Esophagus mucosa (tissue), 1 donor: ENCODE data around the gene CACNA1C. TPM values are rescaled to one million over a fixed set of nuclear protein-coding genes. Genes with fewer than 3 reads are reported as not detected.

Source experiments
- ATAC-seq: fragments of 200-7000 bp; cut with Tn5 transposase; one replicate; pipeline ENCODE4 v1.9.1; 2020
- total RNA-seq: library from RNA; stranded (reverse); gene quantifications from one replicate; pipeline ENCODE4 v1.2.4, GENCODE V29; 2023
- donor health status: DM: yes; HTN: yes; CAD: no.

The CACNA1C gene
- total RNA-seq, 1 donor from 2014 or later: 1.1 TPM

GRCh38 chr12:2563709-2564108, 510.9 kb downstream of the CACNA1C start:
- no peak for ATAC-seq

- ATAC-seq: no peak
Measured at GRCh38 chr12:2566161-2566560, 513.4 kb downstream of the CACNA1C start.

DNA sequence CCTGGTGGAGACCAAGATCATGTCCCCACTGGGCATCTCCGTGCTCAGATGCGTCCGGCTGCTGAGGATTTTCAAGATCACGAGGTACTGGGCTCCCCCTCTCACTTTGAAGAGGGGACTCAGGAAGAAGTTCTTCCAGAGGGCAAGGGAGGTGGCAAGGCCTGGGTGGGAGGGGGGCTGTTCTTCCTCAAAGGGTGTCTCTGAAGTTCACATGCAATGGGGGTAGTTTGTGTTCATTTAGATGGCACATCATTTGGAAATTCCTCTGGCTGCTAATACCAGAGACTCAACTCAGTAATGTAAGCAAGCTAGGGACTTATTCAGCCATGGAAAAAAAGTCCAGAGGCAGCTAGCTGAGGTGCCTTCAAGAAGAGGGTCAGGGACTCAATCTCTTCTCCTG, 514.9 kb downstream of the CACNA1C start:
- no peak for ATAC-seq

DNA sequence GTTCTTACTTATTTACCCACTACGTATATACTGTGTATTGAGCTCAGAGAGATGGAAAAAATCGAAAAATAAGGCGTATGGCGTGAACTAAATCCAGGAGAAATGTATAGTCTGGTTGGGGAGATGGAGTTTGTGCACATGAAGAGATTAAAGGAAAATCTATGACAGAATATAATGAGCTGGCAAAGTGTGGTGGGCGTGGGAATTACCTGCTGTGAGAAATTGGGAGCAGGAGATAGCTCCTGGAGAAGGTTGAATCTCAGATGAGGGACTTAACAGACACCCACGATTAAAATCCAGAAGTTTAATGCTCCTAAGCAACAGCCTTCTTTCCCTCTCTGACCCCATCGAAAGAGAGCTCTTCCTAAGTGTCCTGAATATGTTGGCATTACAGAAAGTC, 517.8 kb downstream of the CACNA1C start:
- ATAC-seq: no peak

DNA sequence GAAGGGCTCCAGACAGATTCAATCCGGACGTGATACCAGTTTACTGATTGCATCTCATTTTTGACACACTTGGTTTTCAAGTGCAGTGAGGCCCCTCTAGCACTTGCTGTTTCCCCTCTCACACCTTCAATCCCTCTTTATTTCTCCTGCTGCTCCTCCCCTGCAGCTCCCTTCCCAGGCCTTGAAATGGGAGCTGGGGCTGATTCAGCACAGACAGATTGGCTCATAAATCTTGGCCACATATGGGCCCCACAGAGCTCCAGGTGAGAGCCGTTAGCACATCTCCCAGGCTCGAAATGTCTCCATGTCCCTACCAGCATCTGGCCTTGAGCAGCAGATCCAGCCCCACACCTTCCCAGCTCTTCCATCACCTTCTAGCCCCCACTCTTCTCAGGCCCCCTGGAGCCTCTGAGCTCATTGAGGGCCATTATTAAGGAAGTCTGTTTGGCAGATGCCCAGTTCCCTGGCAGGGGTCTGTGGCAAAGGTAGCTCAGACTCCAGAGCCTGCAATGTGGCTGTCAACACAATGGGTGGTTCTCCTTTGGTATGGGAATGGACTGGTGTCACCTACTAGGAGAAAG, 521.7 kb downstream of the CACNA1C start:
- no peak for ATAC-seq

DNA sequence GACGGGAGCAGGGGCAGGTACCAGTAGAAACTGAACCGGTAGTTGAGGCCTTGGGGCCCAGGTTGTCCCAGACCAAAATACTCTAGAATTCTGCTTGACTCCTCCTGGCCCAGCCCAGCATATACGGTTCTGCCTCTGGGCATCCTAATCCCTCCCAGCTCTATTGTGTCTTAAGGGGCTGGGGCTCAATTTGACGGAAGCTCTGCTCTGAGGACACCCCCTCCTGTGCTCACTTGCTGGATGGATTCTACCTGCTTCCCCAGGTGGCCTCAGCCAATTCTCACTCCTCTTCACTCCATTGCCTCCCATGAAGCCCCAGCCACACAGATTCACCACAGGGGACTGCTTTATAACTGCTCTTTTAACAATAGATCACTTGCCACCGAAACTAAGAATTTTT, 522.5 kb downstream of the CACNA1C start:
- ATAC-seq: no peak

DNA sequence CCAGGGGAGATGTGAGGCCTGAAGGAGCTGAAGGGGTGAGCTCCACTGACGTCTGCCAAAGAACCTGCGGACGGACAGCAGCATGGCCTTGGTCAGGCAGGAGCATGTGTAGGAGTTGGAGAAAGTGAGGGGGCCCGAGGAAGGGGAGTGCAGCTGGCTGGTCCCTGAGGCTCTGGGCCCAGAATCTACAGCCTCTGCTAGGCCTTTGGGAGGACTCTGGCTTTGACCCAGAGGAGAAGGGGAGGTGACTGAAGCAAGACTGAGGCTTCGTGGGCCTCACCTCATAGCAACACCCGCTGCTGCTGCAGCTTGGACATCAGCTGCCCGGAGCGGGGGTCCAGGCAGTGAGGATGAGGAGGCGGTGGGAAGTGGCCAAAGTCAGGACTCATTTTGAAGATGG, 525.4 kb downstream of the CACNA1C start:
- ATAC-seq: no peak

GRCh38 chr12:2578772-2579171, 526.0 kb downstream of the CACNA1C start:
- ATAC-seq: no peak

GRCh38 chr12:2580821-2581220, 528.0 kb downstream of the CACNA1C start:
- no peak for ATAC-seq

DNA sequence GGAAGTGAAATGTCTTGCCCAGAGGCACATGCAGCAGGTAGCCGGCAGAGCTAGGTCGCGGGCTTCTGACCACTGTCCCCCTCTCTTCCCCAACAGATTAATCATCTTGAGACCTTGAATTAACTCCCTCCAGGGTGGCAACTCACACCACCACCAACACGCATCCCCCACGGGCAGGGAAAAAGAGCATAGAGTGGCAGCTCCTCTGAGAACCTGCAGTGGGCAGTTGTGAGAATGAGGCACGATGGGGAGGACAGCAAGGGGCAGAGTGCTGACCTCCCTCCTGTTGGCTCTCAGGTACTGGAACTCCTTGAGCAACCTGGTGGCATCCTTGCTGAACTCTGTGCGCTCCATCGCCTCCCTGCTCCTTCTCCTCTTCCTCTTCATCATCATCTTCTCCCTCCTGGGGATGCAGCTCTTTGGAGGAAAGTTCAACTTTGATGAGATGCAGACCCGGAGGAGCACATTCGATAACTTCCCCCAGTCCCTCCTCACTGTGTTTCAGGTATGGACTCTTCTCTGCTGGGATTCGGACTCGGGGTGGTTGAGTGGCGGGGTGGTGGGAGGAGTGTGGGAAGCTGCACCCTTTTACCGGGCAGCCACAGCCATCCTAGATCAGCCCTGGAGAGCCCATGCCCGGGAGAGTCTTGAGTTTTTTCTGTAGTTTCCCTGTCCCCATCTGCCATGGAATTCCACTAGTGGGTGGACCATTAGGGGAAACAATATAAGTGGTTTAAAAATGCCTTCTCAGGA, 528.7 kb downstream of the CACNA1C start:
- no peak for ATAC-seq

DNA sequence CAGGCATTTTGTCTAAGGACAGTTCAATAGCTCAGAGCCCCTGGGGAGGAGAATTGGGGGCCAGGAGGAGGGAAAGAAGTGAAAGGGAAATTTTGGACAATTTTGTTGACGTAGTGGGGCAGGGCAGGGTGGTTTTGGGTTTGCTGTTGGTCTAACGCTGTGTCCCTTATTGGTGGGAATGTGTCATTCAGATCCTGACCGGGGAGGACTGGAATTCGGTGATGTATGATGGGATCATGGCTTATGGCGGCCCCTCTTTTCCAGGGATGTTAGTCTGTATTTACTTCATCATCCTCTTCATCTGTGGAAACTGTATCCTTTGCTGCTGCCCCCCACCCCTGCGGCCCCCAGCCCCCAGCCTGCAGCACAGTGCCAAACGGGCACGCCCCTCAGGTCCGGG, 529.8 kb downstream of the CACNA1C start:
- no peak for ATAC-seq

- ATAC-seq: peak; percentile 79
Measured at GRCh38 chr12:2583091-2583497, 530.3 kb downstream of the CACNA1C start.

DNA sequence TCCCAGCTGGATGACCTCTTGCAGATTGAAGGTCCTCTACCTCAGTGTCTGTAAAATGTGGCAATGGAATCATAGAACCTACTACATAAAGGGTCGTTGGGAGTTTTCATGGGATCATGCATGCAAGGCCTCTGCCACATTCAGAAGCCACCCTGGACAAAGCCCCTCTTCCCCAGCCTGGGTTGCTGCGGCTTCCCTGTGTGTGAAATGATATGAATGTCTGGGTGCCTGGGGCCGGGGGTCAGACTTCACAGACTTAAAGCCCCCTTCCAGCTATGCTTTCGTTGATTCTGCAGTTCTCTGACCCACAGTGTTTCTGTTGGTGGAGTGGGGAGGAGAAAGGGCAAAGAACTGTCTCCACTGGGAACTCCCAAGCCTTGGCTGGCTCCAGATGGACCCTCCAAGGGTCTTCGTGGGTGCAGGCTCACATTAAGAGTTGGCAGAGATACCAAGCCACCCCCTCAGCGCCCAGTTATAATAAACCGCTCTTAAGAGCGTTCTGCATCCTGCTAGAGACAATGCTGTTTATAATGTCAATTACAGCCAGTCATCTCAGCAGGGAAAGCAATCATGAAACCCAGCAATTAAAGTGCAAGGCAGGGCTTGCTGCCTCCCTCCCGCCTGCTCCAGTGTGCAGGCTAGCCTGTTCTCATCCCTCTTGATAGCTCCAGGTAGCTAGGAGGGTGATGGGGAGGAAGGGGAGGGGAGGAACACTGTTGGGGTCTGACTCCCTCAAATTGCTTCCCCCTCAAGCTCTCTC, 531.0 kb downstream of the CACNA1C start:
- no peak for ATAC-seq

DNA sequence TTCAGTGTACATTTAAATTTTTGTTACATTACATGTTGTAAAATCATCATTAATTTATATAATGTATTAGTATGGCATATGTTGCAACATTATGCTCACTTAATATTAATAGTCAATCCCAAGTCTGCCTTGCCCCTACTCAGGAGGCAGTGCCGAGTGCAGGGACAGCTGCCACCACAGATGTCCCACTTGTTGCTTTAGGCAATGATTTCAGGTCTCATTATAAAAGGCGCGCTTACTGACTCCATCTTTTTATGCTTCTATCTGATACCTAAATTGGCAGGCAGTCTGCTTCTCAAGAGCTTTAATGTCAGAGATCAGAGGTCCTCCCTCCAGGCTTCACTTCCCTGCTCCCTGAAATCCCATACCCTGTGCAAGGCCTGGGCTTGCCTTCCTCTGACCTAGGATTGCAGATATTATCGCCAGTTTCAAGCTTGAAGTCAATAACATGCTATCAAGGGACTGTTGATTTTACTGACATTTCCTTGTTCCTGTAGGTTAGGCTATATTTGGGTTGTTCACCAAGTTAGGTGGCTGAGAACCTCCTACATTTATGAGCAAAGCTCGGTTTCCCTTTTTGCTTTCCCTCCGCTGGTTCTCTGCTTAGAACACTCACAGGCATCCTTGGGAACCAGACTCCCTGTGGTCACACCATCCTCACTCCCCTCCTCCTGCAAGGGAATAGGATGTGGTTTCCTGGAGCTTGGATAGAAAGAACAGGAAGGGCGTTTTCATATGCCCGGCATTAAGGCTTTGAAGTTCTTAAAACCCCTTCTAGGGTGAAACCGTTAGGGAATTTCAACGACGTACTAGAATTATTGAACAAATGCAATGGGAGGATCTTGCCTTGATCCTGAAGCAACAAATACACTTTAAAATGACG, 533.6 kb downstream of the CACNA1C start:
- ATAC-seq: no peak

- ATAC-seq: no peak
Measured at GRCh38 chr12:2588345-2588744, 535.6 kb downstream of the CACNA1C start.

GRCh38 chr12:2589381-2589780, 536.6 kb downstream of the CACNA1C start:
- no peak for ATAC-seq

- ATAC-seq: no peak
Measured at GRCh38 chr12:2593045-2593444, 540.3 kb downstream of the CACNA1C start.

GRCh38 chr12:2596441-2596840, 543.7 kb downstream of the CACNA1C start:
- no peak for ATAC-seq

- no peak for ATAC-seq
Measured at GRCh38 chr12:2605301-2605700, 552.5 kb downstream of the CACNA1C start.

DNA sequence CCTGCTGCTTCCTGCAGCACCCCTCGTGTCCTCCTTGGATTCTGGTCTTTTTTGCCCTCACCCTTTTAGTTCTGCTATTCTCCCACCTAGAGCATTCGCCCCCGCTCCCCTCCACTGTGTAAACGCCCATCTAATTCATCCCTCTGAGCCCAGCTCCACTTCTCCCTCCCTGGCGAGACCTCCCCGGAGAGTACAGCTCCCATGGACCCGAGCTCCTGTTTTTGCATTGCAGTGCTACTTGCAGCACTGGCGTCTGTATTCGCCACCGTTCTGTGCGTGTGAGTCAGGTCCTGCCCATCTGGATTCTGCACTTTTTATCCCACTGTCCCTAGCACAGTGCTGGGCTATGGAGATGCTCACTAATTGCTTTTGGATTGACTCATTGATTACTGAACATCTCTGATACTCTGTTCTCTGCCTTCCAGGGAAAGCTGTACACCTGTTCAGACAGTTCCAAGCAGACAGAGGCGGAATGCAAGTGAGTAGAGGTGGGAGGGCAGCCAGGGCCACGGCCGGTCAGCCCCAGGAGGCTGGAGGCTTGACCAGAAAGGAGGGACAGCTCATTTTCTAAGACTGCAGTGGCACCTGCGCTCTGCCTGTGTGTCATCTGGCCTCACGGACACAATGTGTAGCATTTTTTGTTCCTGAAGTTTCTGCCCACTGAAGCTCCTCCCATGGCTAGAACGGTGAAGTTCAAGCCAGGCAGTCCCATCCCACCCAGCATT, 553.6 kb downstream of the CACNA1C start:
- no peak for ATAC-seq

GRCh38 chr12:2607881-2608607, 555.3 kb downstream of the CACNA1C start:
- no peak for ATAC-seq

GRCh38 chr12:2608608-2608945, 555.8 kb downstream of the CACNA1C start:
- no peak for ATAC-seq
